GM12891 (cell line): Measurements from ENCODE around the gene MED1.
"Not testable (repeated sequence)": the region's sequence is repeated elsewhere in the genome, so short reads cannot be mapped to it uniquely, and the experiment has no call there.

Experiments
- POLR2A ChIP-seq: IDR thresholded peaks from 2 replicates; pipeline ENCODE4 v1.6.1; 2011; ENCODE audit warnings: low read depth, low read length, control low read depth
- POLR2AphosphoS5 ChIP-seq: IDR thresholded peaks from 2 replicates; pipeline ENCODE4 v1.6.1; 2011; ENCODE audit warnings: low read depth, low read length, control low read depth

DNA sequence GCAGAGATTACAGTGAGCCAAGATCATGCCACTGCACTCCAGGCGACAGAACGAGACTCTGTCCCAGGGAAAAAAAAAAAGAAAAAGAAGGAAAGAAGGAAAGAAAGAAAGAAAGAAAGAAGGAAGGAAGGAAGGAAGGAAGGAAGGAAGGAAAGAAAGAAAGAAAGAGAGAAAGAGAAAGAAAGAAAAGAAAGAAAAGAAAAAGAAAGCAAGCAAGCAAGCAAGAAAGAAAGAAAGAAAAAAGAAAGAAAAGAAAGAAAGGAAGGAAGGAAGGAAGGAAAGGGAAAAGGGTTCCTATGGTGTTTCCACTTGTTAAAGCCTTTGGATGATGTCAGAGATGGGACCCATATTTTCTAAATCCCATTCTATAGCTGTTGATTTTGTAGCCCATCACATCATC, 11.2 kb downstream of the MED1 start:
- TF ChIP-seq POLR2AphosphoS5, POLR2A: not testable (repeated sequence)
